Measurements from ENCODE around the gene LMAN1L.

Gene LMAN1L

GRCh38 chr15:74801311-74801997 is 11.2 kb upstream of the LMAN1L start:
- Histone ChIP-seq H3K27ac (ENCODE audit: low read length) (no peak overlapping the region), H3K4me1 (ENCODE audit: low read length) (peaks cover 30% of the 10 kb centered on the region), H3K36me3 (replicated peaks; ENCODE audit: insufficient read depth, low read length) (peaks cover 21% of the 10 kb centered on the region), H4K20me1 (ENCODE audit: insufficient read depth, low read length) (peaks cover 21% of the 10 kb centered on the region; the same call in 1 of the 2 replicates), H3K9me3 (replicated peaks; ENCODE audit: insufficient read depth, low read length) (no peaks in the 10 kb centered on the region), H3K27me3 (replicated peaks; ENCODE audit: insufficient read depth, low read length) (no peaks in the 10 kb centered on the region), H3F3A (ENCODE audit: insufficient read depth, low read length) (peaks cover 36% of the 10 kb centered on the region), H3K4me2 (ENCODE audit: low read depth, low read length) (no peak overlapping the region), H3K9ac (ENCODE audit: low read length) (no peak overlapping the region), H3K9me2 (replicated peaks; ENCODE audit: insufficient read depth, low read length) (no peaks in the 10 kb centered on the region), H3K79me2 (ENCODE audit: low read length) (peaks cover 51% of the 10 kb centered on the region), H2AFZ (ENCODE audit: low read length) (no peak overlapping the region), H3K4me3 (ENCODE audit: low read length) (no peak overlapping the region)
- DNase-seq, result no peak
- TF ChIP-seq, protein P1, sequence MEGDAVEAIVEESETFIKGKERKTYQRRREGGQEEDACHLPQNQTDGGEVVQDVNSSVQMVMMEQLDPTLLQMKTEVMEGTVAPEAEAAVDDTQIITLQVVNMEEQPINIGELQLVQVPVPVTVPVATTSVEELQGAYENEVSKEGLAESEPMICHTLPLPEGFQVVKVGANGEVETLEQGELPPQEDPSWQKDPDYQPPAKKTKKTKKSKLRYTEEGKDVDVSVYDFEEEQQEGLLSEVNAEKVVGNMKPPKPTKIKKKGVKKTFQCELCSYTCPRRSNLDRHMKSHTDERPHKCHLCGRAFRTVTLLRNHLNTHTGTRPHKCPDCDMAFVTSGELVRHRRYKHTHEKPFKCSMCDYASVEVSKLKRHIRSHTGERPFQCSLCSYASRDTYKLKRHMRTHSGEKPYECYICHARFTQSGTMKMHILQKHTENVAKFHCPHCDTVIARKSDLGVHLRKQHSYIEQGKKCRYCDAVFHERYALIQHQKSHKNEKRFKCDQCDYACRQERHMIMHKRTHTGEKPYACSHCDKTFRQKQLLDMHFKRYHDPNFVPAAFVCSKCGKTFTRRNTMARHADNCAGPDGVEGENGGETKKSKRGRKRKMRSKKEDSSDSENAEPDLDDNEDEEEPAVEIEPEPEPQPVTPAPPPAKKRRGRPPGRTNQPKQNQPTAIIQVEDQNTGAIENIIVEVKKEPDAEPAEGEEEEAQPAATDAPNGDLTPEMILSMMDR (IDR thresholded peaks at IDR 0.05; ENCODE audit: low read length), result no peak
- TF ChIP-seq EZH2phosphoT487 (IDR thresholded peaks at IDR 0.05; ENCODE audit: low read length), result no peak
- no peak for TF ChIP-seq EZH2 (optimal IDR thresholded peaks at IDR 0.05; ENCODE audit: low read depth, low read length)

DNA sequence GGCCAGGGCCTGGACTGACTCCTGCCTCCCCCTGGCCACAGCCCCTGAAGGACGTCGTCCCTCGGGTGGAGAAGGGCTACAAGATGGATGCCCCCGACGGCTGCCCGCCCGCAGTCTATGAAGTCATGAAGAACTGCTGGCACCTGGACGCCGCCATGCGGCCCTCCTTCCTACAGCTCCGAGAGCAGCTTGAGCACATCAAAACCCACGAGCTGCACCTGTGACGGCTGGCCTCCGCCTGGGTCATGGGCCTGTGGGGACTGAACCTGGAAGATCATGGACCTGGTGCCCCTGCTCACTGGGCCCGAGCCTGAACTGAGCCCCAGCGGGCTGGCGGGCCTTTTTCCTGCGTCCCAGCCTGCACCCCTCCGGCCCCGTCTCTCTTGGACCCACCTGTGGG is 10.3 kb upstream of the LMAN1L start:
- Histone ChIP-seq H3K4me1 (ENCODE audit: low read length) (peaks cover 28% of the 10 kb centered on the region), H3K9ac (ENCODE audit: low read length) (no peak overlapping the region), H3K9me2 (replicated peaks; ENCODE audit: insufficient read depth, low read length) (no peaks in the 10 kb centered on the region), H3K4me2 (ENCODE audit: low read depth, low read length) (no peak overlapping the region), H3K9me3 (replicated peaks; ENCODE audit: insufficient read depth, low read length) (no peaks in the 10 kb centered on the region), H3K4me3 (ENCODE audit: low read length) (no peak overlapping the region), H3K27me3 (replicated peaks; ENCODE audit: insufficient read depth, low read length) (no peaks in the 10 kb centered on the region), H2AFZ (ENCODE audit: low read length) (no peak overlapping the region), H4K20me1 (ENCODE audit: insufficient read depth, low read length) (peaks cover 21% of the 10 kb centered on the region; the same call in 1 of the 2 replicates), H3K79me2 (ENCODE audit: low read length) (peaks cover 42% of the 10 kb centered on the region), H3K27ac (ENCODE audit: low read length) (no peak overlapping the region), H3F3A (ENCODE audit: insufficient read depth, low read length) (peaks cover 33% of the 10 kb centered on the region), H3K36me3 (replicated peaks; ENCODE audit: insufficient read depth, low read length) (peaks cover 21% of the 10 kb centered on the region)
- no peak for DNase-seq
- no peak for TF ChIP-seq EZH2 (optimal IDR thresholded peaks at IDR 0.05; ENCODE audit: low read depth, low read length)
- no peak for TF ChIP-seq EZH2phosphoT487 (IDR thresholded peaks at IDR 0.05; ENCODE audit: low read length)
- TF ChIP-seq, protein P1 (IDR thresholded peaks at IDR 0.05; ENCODE audit: low read length), result no peak

DNA sequence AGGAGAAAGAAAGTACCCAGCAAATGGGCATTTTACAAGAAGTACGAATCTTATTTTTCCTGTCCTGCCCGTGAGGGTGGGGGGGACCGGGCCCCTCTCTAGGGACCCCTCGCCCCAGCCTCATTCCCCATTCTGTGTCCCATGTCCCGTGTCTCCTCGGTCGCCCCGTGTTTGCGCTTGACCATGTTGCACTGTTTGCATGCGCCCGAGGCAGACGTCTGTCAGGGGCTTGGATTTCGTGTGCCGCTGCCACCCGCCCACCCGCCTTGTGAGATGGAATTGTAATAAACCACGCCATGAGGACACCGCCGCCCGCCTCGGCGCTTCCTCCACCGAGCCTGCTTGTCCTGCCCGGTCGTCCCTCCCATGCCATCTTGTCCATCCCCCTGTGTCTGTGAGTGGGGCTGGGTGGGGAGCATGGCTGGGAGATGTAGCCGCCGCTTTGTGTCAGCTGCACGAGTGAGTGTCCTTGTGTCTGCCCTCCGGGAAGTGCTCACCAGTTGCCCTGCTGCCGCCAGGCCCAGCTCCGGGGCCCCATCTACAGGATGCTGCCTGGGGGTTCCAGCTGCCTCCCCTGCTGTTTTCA is 9.7 kb upstream of the LMAN1L start:
- H3K27ac ChIP-seq (ENCODE audit: low read length), result no peak overlapping the region
- DNase-seq, result no peak
- peaks cover 36% of the 10 kb centered on the region for H3K79me2 ChIP-seq (ENCODE audit: low read length)
- H3K9ac ChIP-seq (ENCODE audit: low read length), result no peak overlapping the region
- no peak overlapping the region for H3K4me2 ChIP-seq (ENCODE audit: low read depth, low read length)
- H3K9me3 ChIP-seq (replicated peaks; ENCODE audit: insufficient read depth, low read length), result no peaks in the 10 kb centered on the region
- no peak overlapping the region for H3K4me3 ChIP-seq (ENCODE audit: low read length)
- H3K9me2 ChIP-seq (replicated peaks; ENCODE audit: insufficient read depth, low read length), result no peaks in the 10 kb centered on the region
- H3K4me1 ChIP-seq (ENCODE audit: low read length), result peaks cover 21% of the 10 kb centered on the region
- peaks cover 21% of the 10 kb centered on the region for H3K36me3 ChIP-seq (replicated peaks; ENCODE audit: insufficient read depth, low read length)
- peaks cover 15% of the 10 kb centered on the region; the same call in 1 of the 2 replicates for H4K20me1 ChIP-seq (ENCODE audit: insufficient read depth, low read length)
- H2AFZ ChIP-seq (ENCODE audit: low read length), result no peak overlapping the region
- no peaks in the 10 kb centered on the region for H3K27me3 ChIP-seq (replicated peaks; ENCODE audit: insufficient read depth, low read length)
- TF ChIP-seq, protein P1 (IDR thresholded peaks at IDR 0.05; ENCODE audit: low read length), result no peak
- TF ChIP-seq EZH2phosphoT487 (IDR thresholded peaks at IDR 0.05; ENCODE audit: low read length) (no peak), EZH2 (optimal IDR thresholded peaks at IDR 0.05; ENCODE audit: low read depth, low read length) (no peak)
- peaks cover 31% of the 10 kb centered on the region for H3F3A ChIP-seq (ENCODE audit: insufficient read depth, low read length)
